Measurements from ENCODE around the gene ABCA12. TPM values are rescaled to one million over a fixed set of nuclear protein-coding genes. Genes with fewer than 3 reads are reported as not detected.
"Not testable (repeated sequence)": the region's sequence is repeated elsewhere in the genome, so short reads cannot be mapped to it uniquely, and the experiment has no call there.

Gene ABCA12
- total RNA-seq = 0.47 TPM

GRCh38 chr2:215138479-215138878, at the start of gene ABCA12:
ABCA12 (minus strand) TSS chr2:215138626; CDS start chr2:215138208, 418 bp downstream.
- no peak for DNase-seq

DNA sequence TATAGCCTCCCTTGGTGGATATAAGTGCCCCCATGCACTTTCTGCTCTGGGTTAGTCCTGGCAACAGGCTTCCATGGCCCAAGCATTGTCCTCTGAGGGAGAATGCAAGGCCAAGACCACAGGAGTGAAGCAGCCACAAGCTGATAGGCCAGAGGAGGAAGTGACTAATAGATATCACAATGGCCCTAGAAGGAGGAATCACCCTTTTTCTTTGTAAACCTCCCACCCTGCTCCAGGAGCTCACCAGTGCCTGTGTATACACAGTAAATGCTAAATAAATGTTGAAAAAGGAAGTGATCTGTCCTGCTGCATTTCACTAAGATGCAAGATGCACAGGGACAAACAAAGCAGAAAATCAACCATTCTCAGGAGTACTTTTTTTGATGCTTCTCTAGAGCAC, 49.7 kb upstream of the ABCA12 start:
- DNase-seq = no peak

GRCh38 chr2:215186021-215186420, 47.6 kb upstream of the ABCA12 start:
- DNase-seq = no peak

- no peak for DNase-seq
Measured at GRCh38 chr2:215178121-215178520, 39.7 kb upstream of the ABCA12 start.

GRCh38 chr2:215171796-215172195, 33.4 kb upstream of the ABCA12 start:
- DNase-seq = no peak

- DNase-seq = no peak
Measured at GRCh38 chr2:215171151-215171550, 32.7 kb upstream of the ABCA12 start.

- not testable (repeated sequence) for DNase-seq
Measured at GRCh38 chr2:215166505-215166904, 28.1 kb upstream of the ABCA12 start.

DNA sequence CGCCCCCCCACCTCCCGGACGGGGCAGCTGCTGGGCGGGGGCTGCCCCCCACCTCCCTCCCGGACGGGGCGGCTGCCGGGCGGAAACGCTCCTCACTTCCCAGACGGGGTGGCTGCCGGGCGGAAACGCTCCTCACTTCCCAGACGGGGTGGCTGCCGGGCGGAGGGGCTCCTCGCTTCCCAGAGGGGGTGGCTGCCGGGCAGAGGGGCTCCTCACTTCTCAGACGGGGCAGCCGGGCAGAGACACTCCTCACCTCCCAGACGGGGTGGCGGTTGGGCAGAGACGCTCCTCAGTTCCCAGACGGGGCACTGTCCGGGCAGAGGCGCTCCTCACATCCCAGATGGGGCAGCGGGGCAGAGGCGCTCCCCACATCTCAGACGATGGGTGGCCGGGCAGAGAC, 24.9 kb upstream of the ABCA12 start:
- not testable (repeated sequence) for DNase-seq

DNA sequence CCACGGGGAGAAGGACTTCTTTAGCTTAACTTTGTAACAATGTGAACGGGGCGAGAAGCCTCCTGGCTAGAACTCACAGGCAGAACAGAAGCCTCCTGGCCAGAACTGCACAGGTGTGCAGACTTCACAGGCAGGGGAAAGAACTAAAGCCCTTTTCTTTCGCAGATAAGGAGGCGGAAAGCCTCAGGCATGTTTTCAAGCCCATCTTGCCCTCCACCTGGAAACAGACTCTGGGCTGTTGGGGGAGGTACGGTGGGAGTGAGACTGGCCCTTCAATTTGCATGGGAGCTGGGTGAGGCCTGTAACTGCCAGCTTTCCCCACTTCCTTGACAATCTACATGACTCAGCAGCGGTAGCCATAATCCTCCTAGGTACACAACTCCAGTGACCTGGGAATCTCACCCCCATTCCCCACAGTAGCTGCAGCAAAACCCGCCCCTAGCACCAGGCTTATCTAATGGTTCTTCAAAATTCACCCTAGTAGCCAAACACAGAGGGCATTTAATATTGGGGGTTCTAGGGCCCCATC, 22.9 kb upstream of the ABCA12 start:
- no peak for DNase-seq

DNA sequence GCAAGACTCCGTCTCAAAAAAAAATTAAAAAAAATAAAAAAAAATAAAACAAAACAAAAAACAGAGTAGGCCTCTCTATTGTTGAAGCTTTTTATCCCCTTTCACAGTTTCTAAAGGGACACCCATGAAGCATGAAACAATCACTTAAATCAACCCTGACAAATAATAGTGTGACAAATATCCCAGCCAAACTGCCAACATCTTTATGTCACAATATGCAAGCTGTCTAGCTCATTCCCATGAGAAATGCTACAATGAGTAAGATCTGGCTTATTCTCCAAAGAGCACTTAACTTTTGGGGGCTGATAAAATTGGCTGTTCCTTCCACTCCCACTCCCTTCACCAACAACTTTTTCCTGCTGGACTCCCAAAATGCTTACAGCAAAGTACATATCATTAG, 21.7 kb upstream of the ABCA12 start:
- DNase-seq = no peak

GRCh38 chr2:215156453-215156852, 18.0 kb upstream of the ABCA12 start:
- DNase-seq = no peak

- no peak for DNase-seq
Measured at GRCh38 chr2:215149894-215150293, 11.5 kb upstream of the ABCA12 start.

- DNase-seq = no peak
Measured at GRCh38 chr2:215149486-215149885, 11.1 kb upstream of the ABCA12 start.

GRCh38 chr2:215149060-215149459, 10.6 kb upstream of the ABCA12 start:
- no peak for DNase-seq

- DNase-seq = no peak
Measured at GRCh38 chr2:215145611-215146010, 7.2 kb upstream of the ABCA12 start.

DNA sequence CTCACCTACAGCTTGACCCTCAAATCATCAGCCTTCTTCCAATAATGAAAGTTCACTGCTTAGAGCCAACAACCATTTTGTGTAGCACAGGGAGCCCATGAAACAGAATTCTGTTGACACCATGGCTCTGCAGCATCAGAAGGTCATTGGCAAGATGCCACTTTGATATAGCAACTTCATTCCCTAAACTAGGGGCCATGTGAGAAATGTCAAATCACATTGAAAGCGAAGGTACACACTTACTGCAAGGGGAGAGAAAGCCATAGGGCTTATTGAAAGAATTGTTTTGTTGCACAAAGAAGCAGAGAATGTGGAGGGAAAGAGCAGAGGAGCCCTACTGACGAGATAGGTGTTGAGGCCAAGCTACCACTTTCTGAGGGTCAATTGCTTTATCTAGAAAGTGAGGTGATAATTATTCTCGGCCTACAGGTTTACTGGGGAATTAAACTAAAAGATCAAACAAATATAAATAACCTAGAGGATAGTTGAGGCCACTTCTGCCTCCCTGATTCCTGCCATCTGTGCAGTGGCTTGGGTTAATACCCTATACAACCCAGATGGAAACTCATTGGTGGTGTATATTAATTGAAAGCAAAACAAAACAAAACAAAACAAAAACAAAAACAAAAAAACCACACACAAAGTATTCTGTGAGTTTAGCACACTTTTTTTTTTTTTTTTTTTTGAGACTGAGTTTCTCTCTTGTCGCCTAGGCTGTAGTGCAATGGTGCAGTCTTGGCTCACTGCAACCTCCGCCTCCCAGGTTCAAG, 5.9 kb upstream of the ABCA12 start:
- DNase-seq = no peak

- DNase-seq = no peak
Measured at GRCh38 chr2:215143458-215143857, 5.0 kb upstream of the ABCA12 start.

DNA sequence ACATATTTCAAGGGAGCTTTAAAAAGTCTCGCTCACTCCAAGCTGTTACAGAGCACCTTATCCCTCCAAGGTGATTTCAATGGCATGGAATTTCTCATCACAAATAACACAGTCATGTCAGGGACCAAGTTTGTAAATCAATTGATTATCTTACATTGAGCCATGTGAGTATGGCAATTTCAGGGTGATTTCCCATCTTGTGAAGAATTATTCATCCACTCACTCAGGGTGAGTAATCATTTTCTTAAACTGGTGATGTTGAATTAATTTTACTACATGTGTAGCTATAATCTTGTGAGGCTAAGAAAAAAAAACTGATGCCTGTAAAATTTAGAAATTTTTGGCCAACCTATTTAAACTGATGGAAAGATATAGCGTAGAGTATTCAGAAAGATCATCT, 3.3 kb upstream of the ABCA12 start:
- no peak for DNase-seq

DNA sequence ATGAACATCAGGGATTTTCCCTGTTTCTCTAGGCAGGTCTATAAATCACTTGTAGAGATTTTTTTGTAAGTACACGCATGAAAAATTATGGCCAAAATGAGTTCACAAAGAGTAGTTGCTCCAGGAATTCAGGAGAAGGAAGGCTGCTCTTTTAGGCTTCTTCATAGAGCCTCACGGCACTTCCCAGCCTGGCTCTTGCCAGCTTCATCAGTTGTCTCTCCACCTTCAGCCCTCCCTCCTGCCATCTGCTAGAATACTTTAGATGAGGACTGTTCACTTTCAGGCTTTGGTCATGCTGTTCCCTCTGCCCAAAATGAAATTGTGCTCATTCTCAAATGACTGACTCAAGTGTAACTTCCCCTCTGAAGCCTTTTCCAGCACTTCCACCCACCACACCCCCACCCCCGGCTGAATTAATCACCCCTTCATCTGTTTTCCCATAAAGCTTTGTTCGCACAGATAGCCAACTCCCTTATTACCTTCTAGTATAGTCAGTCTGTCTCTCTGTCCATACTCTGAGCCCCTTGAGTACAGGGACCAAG, 1.8 kb upstream of the ABCA12 start:
- DNase-seq = no peak

DNA sequence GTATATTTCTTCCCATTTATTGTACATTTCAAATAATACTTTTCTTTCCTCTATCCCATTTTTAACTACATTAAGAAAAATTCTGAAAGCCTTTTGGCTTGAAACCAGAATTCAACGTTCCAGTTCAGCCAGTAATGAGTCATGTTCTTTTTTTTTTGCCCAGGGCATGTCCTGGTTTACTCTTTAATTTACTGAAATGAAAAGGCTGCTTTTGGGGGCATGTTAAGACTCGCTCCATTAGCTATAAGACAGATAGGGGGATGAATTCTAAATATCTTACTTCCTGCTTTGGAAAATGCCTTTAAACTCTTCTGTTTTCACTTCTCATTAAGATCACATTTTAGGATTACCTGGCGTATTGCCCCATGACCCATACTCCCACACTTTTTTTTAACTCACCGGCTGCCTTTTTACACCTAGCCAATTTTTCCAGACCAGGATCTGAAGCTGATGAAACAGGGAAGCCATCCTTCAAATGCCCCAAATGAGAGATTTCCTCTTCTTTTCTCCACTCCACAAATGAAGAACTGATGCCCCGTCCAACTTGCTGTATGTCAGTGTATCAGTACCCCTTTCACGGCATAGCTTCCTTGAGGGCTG, 585 bp downstream of the ABCA12 start:
- DNase-seq = no peak

- DNase-seq = no peak
Measured at GRCh38 chr2:215137329-215137686, 1.1 kb downstream of the ABCA12 start.

- no peak for DNase-seq
Measured at GRCh38 chr2:215136669-215137328, 1.6 kb downstream of the ABCA12 start.

DNA sequence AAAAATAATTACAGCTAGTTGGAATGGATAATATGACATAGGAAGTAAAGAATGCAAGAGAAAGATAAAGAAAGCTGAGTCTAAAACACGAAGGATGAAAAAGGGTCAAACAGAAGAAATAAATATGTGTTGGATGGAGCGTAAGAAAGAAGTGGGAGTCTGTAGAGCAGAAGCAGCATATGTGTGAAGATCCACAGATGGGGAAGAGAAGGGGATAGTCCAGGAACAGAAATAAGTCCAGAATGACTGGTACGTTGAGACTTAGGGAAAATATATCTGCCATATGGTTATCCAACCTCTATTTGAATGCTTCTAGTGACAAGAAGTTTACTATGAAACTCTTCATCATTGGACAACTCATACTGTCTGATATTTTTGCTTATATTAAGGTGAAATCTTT, 18.0 kb downstream of the ABCA12 start:
- DNase-seq = no peak
